GM18873 (cell line): ENCODE results near the gene PRR35.

ENCODE experiments used
- ATAC-seq: cut with Tn5 transposase; IDR thresholded peaks from one replicate; pipeline ENCODE4 v1.9.1; 2021; ENCODE audit warnings: mild to moderate bottlenecking, moderate library complexity, moderate number of reproducible peaks; ENCODE audit not compliant: unreplicated experiment, low FRiP score

The PRR35 gene

DNA sequence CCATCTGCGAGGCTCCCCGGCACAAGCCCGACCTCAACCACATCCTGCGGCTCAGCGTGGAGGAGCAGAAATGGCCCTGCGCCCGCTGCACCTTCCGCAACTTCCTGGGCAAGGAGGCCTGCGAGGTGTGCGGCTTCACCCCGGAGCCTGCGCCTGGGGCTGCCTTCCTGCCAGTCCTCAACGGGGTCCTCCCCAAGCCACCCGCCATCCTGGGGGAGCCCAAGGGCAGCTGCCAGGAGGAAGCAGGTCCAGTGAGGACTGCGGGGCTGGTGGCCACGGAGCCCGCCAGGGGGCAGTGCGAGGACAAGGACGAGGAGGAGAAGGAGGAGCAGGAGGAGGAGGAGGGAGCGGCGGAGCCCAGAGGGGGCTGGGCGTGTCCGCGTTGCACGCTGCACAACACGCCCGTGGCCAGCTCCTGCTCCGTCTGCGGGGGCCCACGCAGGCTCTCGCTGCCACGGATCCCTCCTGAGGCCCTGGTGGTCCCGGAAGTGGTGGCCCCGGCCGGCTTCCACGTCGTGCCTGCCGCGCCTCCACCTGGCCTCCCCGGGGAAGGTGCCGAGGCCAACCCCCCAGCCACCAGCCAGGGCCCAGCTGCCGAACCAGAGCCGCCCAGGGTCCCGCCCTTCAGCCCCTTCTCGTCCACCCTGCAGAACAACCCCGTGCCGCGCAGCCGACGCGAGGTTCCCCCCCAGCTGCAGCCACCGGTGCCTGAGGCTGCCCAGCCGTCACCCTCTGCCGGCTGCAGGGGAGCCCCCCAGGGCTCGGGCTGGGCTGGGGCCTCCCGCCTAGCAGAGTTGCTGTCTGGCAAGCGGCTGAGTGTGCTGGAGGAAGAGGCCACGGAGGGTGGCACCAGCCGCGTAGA lies 13.1 kb upstream of the PRR35 start:
- no peak for ATAC-seq

DNA sequence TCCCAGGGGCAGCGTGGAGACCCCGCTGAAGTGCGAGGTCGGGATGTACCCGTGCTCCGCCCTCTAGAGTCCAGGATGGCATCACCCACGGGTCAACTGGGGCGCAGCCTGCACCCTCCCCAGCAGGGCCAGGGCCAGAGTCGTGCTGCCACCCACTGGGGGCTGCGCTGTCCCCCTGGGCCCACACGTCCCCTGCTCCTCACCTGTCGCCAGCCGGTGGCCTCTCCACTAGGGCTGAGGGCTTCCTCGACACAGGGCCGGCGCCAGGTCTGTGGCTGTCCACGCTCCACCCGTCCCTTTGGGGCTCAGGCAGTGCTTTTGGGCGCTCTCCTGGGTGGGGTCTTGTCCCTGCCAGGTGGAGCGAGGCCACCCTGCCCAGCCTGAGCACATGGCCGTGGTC lies 11.6 kb upstream of the PRR35 start:
- ATAC-seq, result no peak

DNA sequence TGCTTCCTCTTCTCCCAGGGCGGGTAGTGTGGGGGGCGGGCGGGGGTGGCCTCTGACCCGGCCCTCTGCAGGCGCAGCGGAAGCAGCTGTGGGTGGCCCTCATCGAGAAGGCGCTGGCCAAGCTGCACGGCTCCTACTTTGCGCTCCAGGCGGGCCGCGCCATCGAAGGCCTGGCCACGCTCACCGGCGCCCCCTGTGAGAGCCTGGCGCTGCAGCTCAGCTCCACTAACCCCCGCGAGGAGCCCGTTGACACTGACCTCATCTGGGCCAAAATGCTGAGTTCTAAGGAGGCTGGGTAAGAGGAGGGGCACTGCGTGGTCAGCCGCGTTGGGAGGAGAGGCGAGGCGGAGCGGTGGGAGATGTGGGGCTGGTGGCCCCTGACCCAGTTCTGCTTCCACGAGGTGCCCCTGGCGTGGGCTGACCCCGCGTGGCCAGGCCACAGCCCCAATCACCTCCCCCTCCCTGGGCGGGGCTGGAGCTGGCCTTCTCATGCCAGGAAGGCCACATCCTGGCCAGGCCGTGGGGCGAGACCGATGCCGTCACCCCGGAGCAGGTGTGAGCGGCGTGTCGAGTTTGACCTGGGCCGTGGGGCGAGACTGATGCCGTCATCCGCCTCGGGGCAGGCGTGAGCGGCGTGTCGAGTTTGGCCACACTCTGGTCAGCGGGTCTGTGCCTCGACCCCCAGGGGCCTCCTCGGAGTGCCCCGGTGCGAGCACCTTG lies 10.5 kb upstream of the PRR35 start:
- no peak for ATAC-seq

DNA sequence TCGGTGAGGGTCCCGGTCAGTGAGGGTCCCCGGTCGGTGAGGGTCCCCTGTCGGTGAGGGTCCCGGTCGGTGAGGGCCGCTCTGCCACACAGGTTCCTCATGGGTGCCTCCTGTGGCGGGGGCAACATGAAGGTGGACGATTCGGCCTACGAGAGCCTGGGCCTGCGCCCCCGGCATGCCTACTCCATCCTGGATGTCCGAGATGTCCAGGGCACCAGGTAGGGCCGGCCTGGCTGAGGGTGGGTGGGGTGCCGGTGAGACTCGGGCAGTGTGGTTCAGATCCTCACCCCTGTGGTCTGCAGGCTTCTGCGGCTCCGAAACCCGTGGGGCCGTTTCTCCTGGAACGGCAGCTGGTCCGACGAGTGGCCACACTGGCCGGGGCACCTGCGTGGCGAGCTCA lies 9.0 kb upstream of the PRR35 start:
- no peak for ATAC-seq

DNA sequence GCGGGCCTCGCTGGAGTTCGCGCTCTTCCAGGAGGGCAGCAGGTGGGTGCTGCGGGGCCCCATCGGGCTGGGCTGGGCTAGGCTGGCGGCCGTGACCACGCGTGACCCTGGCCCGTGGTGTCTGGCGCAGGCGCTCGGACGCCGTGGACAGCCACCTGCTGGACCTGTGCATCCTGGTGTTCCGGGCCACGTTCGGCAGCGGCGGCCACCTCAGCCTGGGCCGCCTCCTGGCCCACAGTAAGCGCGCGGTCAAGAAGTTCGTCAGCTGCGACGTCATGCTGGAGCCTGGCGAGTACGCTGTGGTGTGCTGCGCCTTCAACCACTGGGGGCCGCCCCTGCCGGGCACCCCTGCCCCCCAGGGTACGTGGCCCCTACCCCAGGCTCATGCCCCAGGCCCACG lies 8.0 kb upstream of the PRR35 start:
- no peak for ATAC-seq

DNA sequence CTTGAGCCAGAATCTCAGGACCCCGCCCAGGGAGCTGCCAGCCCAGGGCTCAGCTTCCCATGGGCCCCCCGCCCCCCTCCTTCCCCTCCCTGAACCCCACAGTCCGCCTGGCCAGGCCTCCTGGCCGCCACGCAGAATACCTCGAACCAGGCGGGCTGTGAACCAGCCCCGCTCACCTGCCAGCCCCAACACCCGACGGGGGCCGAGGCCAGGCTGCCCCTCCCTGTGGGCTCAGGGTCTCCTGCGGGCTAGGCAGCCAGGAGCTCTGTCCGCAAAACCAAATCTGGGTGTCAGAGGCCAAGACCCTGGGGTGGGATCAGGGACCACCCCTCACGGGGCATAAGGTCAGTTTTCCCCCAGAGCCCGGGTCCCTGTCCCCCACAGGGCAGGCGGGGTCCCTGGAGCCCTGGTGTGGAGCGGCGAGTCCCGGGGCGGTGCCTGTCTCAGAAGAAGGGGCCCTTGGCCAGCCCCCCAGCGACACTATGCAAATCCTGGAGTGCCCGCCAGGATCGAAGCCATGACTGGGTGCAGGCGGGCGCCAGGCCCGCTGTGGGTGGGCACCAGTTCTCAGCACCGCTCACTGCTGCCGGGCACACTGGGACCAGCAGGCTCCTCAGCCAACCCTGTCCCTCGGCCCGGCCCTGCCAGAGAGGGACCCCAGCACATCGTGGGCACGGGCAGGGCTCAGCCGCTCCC lies 6.4 kb upstream of the PRR35 start:
- ATAC-seq, result no peak

DNA sequence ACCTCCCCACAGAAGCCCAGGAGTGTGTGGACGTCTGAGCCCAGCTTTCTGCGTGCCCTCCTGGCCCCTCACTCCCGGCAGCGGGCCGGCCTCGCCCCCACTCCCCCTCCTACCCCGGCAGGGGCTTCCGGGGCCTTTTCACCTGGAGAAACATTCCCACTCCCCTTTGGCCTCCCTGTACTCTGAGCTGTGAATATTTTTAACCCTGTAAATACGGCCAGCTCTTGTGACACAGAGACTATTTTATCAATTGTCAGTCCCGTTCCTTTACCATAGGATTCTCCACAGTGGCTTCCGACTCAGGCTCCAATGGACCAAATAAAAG lies 5.9 kb upstream of the PRR35 start:
- ATAC-seq, result no peak

DNA sequence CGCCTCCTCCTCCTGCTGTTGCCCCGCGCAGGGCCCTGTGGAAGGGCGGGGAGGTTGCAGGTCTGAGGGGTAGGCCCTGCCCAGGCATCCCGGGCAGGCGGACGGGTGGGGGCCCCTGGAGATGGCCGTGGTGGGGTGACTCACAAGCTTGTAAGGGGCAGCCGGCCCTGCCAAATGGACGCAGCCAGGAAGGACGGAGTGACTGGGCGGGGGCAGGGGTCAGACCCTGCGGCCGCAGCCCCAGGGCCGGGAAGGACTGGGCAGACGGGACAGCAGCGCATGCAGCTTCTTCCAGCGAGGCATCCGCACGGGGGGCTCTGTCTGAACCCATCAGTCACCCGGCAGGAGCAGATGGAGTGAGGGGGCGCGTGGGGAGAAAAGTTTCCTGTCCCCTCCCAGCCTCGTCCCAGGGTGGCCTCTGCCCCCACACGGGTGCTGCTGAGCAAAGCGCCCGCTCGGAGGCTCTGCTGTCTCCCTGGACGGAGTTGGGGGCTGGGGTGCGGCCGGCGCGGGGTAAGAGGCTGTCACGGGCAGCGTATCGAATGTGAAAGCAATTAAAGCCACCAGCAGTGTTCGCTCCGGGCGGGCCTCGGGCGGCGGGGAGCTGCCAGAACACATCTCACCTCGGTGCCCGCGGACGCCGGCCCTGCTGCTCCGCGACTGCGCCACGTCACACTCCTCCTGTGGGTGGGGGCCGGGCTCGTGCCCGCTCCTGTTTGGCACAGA lies 5.4 kb upstream of the PRR35 start:
- ATAC-seq, result no peak

DNA sequence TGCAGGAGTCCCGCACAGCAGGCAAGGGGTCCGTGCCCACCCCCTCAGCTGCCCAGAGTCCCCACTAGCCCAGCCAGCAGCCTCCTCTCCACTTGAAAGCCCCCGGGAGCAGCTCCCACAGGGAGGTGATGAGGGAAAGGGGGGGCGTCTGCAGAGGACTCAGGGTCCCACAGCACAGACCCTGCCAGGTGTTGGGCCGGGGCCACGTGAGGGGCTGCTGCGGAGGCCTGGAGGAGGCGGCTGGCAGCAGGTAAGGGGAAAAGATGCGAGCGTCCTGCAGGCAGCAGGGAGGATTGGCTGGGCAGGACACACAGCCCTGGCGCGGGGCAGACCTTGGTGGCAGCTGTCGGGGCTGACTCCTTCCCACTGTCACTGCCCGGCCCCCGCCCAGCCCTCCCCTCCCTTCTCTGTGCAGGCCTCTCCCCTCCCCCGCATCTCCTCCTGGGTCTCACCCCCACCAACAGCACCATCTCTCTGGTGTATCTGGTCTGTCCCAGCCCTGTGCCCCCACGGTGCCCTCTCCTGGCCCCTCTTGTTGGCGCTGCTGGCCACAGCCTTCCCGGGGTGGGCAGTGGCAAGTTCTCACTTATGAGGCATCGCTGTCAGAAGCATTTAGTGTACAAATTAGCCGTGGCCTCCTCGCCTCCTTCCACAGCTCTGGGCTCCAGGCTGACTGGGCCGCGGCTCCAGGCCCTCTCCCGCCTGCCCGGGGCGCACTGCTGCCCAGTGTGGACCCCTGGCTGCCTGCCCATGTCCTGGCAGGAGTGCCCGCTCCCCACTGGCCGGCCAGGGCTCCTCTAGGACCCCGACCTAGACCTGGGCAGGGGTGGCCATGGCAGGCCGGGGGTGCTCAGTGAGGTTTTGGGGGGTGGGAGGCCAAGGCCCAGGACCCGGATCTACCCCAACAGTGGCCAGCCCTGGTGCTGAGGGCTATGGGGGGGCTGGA lies 4.4 kb upstream of the PRR35 start:
- ATAC-seq, result no peak

DNA sequence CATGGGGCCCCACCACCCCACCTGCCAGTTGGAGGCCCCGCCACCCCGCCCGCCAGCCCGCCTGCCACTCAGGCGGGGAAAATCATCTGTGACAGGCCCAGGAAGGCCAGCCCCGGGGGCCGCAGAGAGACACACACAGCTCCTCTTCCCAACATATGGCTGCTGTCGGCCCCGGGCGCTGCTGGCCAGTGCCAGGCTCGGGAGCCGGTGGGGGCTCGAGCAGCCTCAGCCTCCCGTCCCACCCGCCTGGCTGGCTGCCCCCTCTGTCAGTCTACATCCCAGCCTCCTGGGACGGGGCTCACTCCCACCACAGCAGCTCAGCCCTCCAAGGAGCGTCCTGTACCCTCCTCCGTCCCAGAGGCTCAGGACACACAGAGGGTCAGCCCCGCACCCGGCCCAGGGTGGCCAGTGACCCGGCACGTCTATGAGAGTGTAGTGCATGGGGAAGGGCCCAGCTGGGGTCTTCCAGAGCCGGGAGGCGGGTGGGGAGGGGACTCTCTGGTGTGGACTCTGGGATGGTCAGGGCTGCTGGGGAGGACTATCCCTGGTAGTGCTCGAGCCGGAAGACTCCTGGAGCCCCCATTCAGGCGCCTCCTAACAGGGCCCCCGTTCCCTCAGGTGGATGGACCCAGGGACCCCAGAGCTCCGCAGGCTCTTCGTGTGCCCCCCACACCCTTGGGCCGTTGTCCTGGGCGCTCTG lies 3.6 kb upstream of the PRR35 start:
- no peak for ATAC-seq

DNA sequence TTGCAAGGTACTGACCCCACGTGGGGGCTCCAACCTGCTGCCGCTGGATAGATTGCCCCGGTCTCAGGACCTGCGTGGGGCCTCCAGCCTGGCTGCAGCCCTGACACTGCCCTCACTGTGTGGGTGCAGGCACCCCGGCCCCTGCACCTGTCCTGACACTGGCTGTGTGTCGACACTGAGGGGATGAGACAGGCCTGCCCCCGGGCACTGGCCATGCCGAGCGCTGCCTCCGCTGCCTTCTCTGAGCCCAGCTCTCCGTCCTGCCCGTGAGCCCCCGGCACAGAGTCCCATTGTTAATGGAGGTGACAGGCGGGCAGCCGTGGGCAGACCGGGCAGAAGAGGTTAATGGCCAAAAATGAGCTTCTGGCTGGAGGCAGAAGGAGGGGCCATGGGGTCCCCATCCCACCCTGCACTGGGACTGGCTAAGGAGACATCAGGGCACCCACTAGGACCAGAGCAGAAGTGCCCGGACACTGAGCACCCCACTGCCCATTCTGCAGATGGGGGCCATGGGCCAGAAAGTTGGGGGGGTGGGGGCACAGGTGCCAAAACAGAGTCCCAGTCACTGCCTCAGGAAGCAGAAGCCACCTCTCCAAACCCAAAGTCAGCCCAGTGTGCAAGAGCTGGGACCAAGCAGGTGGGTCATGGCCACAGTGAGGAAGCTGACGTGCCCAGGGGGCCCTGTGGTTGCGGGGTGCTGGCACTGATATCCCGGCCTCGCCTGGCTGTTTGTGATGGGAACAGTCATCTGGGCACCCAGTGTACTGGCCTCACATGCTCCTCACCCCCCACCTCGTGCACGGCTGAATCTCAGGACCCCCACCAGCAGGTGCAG lies 2.5 kb upstream of the PRR35 start:
- ATAC-seq, result no peak

DNA sequence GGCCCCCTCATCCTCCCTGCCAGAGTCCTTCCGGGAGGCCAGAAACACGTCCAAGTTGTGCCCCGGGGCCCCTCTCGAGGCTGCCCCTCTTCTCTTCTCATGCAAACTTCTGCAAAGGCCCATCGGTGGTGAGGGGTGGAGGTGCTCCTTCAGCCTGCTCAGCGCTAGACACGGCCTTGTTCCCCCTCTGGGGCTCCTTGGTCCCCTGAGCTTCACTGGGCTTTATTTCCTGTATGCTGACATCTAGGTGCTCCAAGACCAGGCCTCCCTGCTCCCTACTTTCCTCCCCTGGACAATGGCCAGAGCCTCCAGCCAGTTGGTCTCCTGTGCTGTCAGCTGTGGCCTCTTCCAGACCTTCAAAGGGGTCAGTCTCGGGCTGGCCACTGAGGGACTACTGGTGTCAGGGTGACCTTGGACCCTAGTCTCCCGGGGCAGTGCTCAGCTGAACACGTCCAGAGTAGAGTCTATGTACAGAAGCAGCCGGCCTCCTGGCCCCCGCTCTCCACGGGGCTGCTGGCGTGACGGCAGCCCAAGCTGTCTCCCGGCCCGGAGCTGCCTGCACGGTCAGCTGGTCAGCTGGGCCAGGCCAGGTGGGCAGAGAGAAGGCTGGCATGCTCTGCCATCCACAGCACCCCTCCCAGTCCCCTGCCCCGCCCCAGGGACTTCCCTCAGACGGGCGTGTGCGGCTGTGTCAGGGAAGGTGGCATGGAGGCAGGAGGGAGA lies 1.7 kb upstream of the PRR35 start:
- ATAC-seq, result no peak

DNA sequence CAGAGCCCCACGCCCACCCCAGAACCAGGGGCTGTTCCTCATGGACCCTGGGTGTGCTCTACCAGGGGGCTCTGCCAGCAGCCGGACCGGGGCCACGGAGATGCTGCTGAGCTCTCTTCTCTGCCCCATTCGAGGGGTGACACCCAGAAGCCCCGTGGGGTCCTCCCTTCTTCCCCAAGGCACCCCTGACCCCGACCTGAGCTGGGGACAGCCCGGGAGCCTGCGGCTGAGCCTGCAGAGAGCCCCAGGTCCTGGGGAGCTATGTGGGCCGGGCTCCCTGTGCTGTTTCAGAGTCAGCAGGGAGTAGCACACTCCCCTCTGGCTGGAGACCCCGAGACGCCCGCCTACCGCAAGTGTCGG lies 1.2 kb upstream of the PRR35 start:
- ATAC-seq, result no peak

DNA sequence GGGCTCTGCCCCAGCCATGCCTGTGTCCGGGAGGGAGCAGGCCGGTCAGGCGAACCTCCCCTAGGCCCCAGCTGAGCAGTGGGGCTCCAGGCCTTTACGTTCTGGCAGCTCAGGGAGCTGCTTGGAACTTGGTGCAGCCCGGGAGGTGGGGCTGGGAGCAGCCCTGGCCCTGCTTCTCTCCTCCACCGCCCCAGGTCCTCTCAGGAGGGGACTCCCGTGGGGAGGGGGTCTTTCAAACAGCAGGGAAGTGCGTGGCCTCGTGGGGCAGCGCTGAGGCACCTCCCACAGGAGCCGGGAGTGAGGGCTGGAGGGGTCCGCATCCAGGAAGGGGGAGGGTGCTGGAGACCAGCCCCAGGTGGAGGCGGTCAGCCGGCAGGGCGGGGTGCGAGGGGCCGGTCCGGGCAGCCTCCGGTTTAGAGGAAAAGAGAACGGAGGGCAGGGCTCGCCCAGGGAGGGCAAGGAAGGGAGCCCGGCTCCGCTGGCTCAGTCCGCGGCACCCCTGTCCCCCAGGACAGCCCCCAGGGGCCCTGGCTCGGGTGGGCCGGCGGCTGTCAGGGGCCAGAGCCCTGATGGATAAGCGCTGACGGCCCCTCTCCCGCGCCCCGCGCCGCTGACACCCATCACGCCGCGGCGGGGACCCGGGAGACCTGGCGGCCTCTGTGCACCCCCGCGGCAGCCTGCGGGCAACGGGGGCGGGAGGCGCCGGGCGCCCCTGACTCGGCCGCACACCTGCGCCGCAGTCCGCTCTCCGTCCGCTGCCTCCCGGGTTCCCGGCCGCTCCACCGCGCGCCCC lies 587 bp upstream of the PRR35 start:
- ATAC-seq, result no peak

DNA sequence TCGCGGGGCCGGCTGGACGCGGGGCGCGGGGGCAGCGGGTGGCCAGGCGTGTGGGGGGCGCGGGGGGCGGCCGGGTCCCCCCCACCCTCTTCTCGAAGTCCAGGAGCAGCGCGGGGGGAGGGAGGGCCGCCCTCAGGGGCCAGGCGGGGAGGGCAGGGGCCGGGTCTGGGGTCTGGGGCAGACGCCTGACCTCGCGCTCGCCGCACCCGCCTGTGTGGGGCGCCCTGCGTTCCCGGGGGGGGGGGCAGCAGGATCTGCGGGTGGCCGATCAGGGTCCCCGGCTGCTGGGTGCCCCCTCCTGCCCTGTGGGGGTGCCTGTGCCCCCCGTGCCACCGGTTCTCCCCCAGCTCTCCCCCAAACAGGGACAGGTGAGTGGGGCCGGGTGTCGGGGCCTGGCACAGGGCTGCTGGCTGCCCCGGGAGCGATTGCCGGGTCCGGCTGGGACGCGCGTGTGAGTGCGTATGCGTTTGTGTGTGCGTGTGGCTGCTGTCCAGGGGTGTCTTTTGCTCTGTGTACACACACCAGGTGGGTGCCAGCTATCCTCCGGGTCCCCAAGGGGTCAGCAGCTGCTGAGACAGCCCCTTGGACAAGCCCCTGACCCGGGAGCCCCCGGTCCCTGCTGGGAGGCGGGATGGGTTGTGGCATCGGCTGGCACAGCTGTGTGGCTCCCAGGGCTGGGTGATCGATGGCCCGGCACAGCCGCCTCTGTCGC lies 663 bp downstream of the PRR35 start:
- no peak for ATAC-seq

DNA sequence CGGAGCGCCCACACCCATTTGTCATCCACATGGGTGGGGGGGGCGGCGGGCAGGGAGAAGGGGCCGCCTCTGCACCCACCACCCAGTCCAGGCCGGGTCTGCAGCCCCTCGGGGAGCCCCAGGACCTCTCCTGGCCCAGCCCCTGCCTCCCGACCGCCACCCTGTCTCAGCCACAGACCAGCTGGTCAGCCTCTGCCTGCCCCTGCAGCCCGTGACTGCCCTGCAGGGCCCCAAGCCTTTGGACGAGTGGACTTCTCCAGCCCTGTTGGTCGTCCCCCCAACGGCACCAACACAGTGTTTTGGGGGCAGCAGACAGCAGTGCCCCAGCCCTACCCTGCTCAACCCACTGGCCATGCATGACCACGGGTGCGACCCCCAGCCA lies 1.2 kb downstream of the PRR35 start:
- no peak for ATAC-seq
